Astrocyte (in vitro differentiated cells and primary cell): ENCODE data around the gene NOP10. TPM values are rescaled to one million over a fixed set of nuclear protein-coding genes. Genes with fewer than 3 reads are reported as not detected.

Experiments
- DNase-seq: peaks from one replicate; pipeline ENCODE4 v3.0.0-alpha.2; 2010; ENCODE audit warnings: low read depth
- FAIRE-seq: peaks from 2 replicates; lab custom pipeline; 2011; peaks lifted over from hg19 to GRCh38; lab: Jason Lieb, UNC
- H2AFZ ChIP-seq: 2 replicates; pipeline ENCODE4 v1.6.0; 2012; ENCODE audit warnings: low read depth, low read length, inconsistent platforms
- H3K27ac ChIP-seq: 2 replicates; pipeline ENCODE4 v1.5.1; 2011; ENCODE audit warnings: low read depth, low read length, inconsistent platforms
- H3K27me3 ChIP-seq: 2 replicates; pipeline ENCODE4 v1.6.0; 2011; ENCODE audit warnings: low read length, inconsistent platforms; ENCODE audit not compliant: insufficient read depth
- H3K36me3 ChIP-seq: 2 replicates; pipeline ENCODE4 v1.5.1; 2011; ENCODE audit warnings: low read length, inconsistent platforms; ENCODE audit not compliant: insufficient read depth
- H3K4me1 ChIP-seq: 2 replicates; pipeline ENCODE4 v1.5.1; 2011; ENCODE audit warnings: low read length, inconsistent platforms; ENCODE audit not compliant: insufficient read depth
- H3K4me2 ChIP-seq: 2 replicates; pipeline ENCODE4 v1.6.0; 2012; ENCODE audit warnings: low read length, inconsistent platforms
- H3K4me3 ChIP-seq: 2 replicates; pipeline ENCODE4 v1.5.1; 2011; ENCODE audit warnings: low read depth, mild to moderate bottlenecking, low read length, inconsistent platforms; ENCODE audit not compliant: insufficient read depth
- H3K79me2 ChIP-seq: 2 replicates; pipeline ENCODE4 v1.6.0; 2012; ENCODE audit warnings: mild to moderate bottlenecking, low read length, inconsistent platforms; ENCODE audit not compliant: insufficient read depth
- H3K9ac ChIP-seq: 2 replicates; pipeline ENCODE4 v1.6.0; 2012; ENCODE audit warnings: mild to moderate bottlenecking, low read length, inconsistent platforms
- H3K9me3 ChIP-seq: 2 replicates; pipeline ENCODE4 v1.5.1; 2012; ENCODE audit warnings: low read depth, mild to moderate bottlenecking, low read length, inconsistent platforms; ENCODE audit not compliant: insufficient read depth
- H4K20me1 ChIP-seq: 2 replicates; pipeline ENCODE4 v1.6.0; 2012; ENCODE audit warnings: low read length, inconsistent platforms; ENCODE audit not compliant: insufficient read depth
- H3K27ac Mint-ChIP-seq: one replicate; pipeline ENCODE4 v1.8.0; 2021; ENCODE audit warnings: mild to moderate bottlenecking, mixed read lengths; ENCODE audit not compliant: unreplicated experiment
- H3K27me3 Mint-ChIP-seq: one replicate; pipeline ENCODE4 v1.8.0; 2021; ENCODE audit warnings: low read depth, mixed read lengths; ENCODE audit not compliant: unreplicated experiment
- H3K36me3 Mint-ChIP-seq: one replicate; pipeline ENCODE4 v1.8.0; 2021; ENCODE audit warnings: low read depth, mixed read lengths; ENCODE audit not compliant: unreplicated experiment
- H3K4me1 Mint-ChIP-seq: one replicate; pipeline ENCODE4 v1.8.0; 2021; ENCODE audit warnings: low read depth, mixed read lengths; ENCODE audit not compliant: unreplicated experiment
- H3K4me3 Mint-ChIP-seq: one replicate; pipeline ENCODE4 v1.8.0; 2021; ENCODE audit warnings: mild to moderate bottlenecking, moderate library complexity, mixed read lengths; ENCODE audit not compliant: unreplicated experiment
- H3K9me3 Mint-ChIP-seq: one replicate; pipeline ENCODE4 v1.8.0; 2021; ENCODE audit warnings: mild to moderate bottlenecking, mixed read lengths; ENCODE audit not compliant: unreplicated experiment
- EZH2 ChIP-seq: IDR thresholded peaks from 2 replicates; pipeline ENCODE4 v1.6.1; 2012; ENCODE audit warnings: mild to moderate bottlenecking, low read length, inconsistent platforms; ENCODE audit not compliant: insufficient read depth
- total RNA-seq: library from RNA; stranded (reverse); gene quantifications from 2 replicates; pipeline ENCODE4 v1.2.1, GENCODE V29; 2021
- TF ChIP-seq, protein P1 (sequence below): IDR thresholded peaks from 2 replicates; pipeline ENCODE4 v1.5.1; 2011; ENCODE audit warnings: low read depth, mild to moderate bottlenecking, inconsistent platforms, low read length, moderate library complexity; ENCODE audit not compliant: insufficient read depth

The NOP10 gene
- total RNA-seq, 1 donor from 2014 or later: 224 TPM

DNA sequence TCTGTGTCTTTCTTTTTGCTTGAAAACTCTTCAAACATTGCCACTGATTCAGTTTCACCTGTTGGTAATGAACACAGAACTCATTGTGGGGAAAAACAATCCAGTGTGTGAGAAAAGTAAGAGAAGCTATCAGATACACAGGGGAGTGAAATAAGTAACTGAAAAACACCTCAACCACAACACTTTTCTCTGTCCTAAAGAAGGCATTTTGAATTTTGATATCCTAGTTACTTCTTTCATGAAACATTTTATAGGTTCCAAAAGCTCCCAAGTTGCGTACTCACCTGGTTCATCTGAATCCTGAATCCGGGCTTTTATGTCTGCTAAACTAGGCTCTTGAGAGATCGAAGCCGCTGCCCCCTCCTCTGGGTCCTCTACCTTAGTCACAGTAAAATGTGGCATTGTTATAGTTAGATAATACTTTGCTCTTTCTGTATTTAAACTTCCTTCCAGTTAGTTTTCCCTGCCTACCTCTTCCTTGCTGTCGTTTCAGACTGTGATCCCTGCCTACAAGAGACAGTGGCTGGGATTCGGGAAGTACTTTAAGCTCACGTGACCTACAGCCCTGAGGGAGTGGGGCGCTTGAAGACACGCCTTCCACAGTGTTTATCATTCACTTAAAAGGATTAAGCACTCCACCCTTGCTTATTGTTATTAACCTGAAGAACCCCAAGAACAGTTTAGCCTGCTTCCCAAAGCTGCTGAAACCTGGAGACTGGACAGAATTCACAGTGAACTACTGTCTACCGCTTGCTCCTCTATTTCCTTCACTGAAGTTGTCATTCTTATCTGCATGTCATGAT lies 24.5 kb downstream of the NOP10 start:
- no peak overlapping the region for H3K27ac ChIP-seq
- H2AFZ ChIP-seq: peak overlapping the region; percentile 50
- no peak for FAIRE-seq

DNA sequence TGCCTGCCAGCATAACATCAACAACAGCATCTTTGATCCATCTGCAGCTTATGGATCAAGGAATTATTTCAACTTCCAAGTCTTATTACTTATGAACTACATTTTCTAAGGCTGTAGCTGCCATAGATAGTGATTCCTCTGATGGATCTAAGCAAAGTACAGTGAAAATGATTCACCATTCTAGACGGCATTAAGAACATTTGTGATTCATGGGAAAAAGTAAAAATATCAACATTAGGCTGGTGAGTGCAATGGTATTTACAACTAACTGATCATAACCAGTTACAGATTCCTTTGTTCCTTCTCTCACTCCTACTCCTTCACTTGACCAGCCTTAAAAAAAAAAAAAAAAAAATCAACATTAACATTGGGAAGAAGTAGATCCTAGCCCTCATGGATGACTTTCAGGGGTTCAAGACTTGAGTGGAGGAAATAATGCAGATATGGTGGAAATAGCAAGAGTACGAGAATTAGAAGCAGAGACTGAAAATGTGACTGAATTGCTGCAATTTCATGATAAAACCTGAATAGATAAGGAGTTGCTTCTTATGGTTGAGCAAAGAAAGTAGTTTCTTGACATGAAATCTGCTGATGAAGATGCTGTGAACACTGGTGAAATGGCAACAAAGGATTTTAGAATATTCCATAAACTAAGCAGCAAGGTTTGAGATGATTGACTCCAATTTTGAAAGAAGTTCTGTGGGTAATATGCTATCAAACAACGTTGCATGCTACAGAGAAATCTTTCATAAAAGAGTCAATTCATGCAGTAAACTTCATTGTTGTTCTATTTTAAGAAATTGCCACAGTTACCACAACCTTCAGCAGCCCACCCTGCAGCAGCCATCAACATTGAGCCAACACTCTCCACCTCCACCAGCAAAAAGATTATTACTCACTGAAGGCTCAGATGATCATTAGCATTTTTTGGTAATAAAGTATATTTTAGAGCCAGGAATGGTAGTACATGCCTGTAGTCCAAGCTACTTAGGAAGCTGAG lies 28.1 kb downstream of the NOP10 start:
- Histone ChIP-seq H3K4me1 (peaks cover 4% of the 10 kb centered on the region), H3K9ac (no peak overlapping the region), H3K27me3 (no peaks in the 10 kb centered on the region), H3K9me3 (no peaks in the 10 kb centered on the region), H3K4me2 (no peak overlapping the region), H2AFZ (no peak overlapping the region), H4K20me1 (no peaks in the 10 kb centered on the region), H3K27ac (no peak overlapping the region), H3K4me3 (no peak overlapping the region), H3K79me2 (no peaks in the 10 kb centered on the region), H3K36me3 (no peaks in the 10 kb centered on the region)
- DNase-seq (no peak), FAIRE-seq (no peak)
- H3K27me3 Mint-ChIP-seq: no peaks in the 10 kb centered on the region
- H3K4me1 Mint-ChIP-seq: peaks cover 5% of the 10 kb centered on the region
- no peaks in the 10 kb centered on the region for H3K36me3 Mint-ChIP-seq
- no peak overlapping the region for H3K4me3 Mint-ChIP-seq
- no peaks in the 10 kb centered on the region for H3K9me3 Mint-ChIP-seq
- TF ChIP-seq, protein P1, sequence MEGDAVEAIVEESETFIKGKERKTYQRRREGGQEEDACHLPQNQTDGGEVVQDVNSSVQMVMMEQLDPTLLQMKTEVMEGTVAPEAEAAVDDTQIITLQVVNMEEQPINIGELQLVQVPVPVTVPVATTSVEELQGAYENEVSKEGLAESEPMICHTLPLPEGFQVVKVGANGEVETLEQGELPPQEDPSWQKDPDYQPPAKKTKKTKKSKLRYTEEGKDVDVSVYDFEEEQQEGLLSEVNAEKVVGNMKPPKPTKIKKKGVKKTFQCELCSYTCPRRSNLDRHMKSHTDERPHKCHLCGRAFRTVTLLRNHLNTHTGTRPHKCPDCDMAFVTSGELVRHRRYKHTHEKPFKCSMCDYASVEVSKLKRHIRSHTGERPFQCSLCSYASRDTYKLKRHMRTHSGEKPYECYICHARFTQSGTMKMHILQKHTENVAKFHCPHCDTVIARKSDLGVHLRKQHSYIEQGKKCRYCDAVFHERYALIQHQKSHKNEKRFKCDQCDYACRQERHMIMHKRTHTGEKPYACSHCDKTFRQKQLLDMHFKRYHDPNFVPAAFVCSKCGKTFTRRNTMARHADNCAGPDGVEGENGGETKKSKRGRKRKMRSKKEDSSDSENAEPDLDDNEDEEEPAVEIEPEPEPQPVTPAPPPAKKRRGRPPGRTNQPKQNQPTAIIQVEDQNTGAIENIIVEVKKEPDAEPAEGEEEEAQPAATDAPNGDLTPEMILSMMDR: no peak
- no peak for TF ChIP-seq EZH2
- no peak overlapping the region for H3K27ac Mint-ChIP-seq

More for the DNA sequence above, 24.5 kb downstream of the NOP10 start:
- no peaks in the 10 kb centered on the region for H4K20me1 ChIP-seq
- no peaks in the 10 kb centered on the region for H3K36me3 ChIP-seq
- Mint-ChIP-seq H3K9me3 (no peaks in the 10 kb centered on the region), H3K27ac (peak overlapping the region; percentile 68), H3K4me3 (peak overlapping the region; percentile 90), H3K27me3 (no peaks in the 10 kb centered on the region), H3K36me3 (no peaks in the 10 kb centered on the region), H3K4me1 (peaks cover 5% of the 10 kb centered on the region)
- H3K4me3 ChIP-seq: peak overlapping the region; percentile 52
- H3K27me3 ChIP-seq: no peaks in the 10 kb centered on the region
- H3K9ac ChIP-seq: peak overlapping the region; percentile 58
- peaks cover 4% of the 10 kb centered on the region for H3K4me1 ChIP-seq
- TF ChIP-seq EZH2: no peak
- TF ChIP-seq, protein P1: no peak
- H3K4me2 ChIP-seq: peak overlapping the region; percentile 80
- H3K9me3 ChIP-seq: no peaks in the 10 kb centered on the region
- no peaks in the 10 kb centered on the region for H3K79me2 ChIP-seq
- DNase-seq: peak; percentile 45
